ENCODE data around the gene STS. TPM values are rescaled to one million over a fixed set of nuclear protein-coding genes. Genes with fewer than 3 reads are reported as not detected.

STS gene
- total RNA-seq, 1 donor from 2014 or later, result 3.9 TPM

DNA sequence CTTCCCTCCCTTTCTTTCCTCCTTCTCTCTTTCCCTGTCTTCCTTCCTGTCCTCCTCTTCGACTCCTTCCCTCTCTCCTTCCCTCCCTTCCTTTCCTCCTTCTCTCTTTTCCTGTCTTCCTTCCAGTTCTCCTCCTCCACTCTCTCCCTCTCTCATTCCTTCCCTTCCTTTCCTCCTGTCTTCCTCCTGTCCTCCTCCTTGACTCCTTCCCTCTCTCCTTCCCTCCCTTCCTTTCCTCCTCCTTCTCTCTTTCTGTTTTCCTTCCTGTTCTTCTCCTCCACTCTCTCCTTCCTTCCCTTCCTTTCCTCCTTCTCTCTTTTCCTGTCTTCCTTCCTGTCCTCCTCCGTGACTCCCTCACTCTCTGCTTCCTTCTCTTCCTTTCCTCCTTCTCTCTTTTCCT lies 5.7 kb downstream of the STS start:
- Mint-ChIP-seq H3K9me3 (no peaks in the 10 kb centered on the region), H3K27ac (no peak overlapping the region), H3K27me3 (no peaks in the 10 kb centered on the region), H3K4me1 (no peaks in the 10 kb centered on the region), H3K4me3 (no peak overlapping the region), H3K36me3 (ENCODE audit: low read depth) (no peaks in the 10 kb centered on the region)
- ChIA-PET POLR2A (no interaction called here), CTCF (no interaction called here)
- TF ChIP-seq, protein P1, sequence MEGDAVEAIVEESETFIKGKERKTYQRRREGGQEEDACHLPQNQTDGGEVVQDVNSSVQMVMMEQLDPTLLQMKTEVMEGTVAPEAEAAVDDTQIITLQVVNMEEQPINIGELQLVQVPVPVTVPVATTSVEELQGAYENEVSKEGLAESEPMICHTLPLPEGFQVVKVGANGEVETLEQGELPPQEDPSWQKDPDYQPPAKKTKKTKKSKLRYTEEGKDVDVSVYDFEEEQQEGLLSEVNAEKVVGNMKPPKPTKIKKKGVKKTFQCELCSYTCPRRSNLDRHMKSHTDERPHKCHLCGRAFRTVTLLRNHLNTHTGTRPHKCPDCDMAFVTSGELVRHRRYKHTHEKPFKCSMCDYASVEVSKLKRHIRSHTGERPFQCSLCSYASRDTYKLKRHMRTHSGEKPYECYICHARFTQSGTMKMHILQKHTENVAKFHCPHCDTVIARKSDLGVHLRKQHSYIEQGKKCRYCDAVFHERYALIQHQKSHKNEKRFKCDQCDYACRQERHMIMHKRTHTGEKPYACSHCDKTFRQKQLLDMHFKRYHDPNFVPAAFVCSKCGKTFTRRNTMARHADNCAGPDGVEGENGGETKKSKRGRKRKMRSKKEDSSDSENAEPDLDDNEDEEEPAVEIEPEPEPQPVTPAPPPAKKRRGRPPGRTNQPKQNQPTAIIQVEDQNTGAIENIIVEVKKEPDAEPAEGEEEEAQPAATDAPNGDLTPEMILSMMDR (IDR thresholded peaks at IDR 0.05), result no peak
- DNase-seq, result no peak
- ATAC-seq (ENCODE audit: low read depth), result no peak
- intact Hi-C loops (cut with micrococcal nuclease), result no loop called here

DNA sequence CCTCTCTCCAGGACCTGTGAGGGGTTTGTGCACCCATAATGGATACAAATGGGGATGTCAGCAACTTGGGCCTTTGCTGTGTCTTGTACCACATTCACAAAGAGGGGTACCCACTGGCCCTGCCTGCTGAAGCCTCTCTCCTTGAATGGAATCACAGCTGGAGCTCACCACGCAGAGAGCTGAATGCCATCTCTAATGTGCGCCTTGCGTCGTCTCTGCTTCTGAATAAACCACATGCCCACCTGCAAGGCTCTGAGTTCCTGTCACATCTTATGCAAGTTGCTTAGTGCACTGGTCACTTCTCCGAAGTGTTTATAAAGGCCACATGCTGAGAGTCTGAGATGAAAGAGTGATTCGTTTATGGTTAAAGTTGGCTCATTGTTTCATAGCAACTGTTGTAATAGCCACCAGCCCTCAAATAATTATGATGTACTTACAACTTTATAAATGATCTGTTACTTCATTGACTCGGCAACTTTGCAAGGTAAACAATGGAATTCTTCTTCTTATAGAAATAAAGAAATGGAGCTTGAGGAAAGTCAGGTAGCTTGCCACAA lies 6.6 kb downstream of the STS start:
- Mint-ChIP-seq H3K4me3 (no peak overlapping the region), H3K9me3 (no peaks in the 10 kb centered on the region), H3K27me3 (no peaks in the 10 kb centered on the region), H3K27ac (no peak overlapping the region), H3K4me1 (no peaks in the 10 kb centered on the region), H3K36me3 (ENCODE audit: low read depth) (peaks cover 1% of the 10 kb centered on the region)
- ChIA-PET CTCF (no interaction called here), POLR2A (no interaction called here)
- TF ChIP-seq, protein P1 (IDR thresholded peaks at IDR 0.05), result no peak
- no peak for ATAC-seq (ENCODE audit: low read depth)
- no peak for DNase-seq
- intact Hi-C loops (cut with micrococcal nuclease), result no loop called here

DNA sequence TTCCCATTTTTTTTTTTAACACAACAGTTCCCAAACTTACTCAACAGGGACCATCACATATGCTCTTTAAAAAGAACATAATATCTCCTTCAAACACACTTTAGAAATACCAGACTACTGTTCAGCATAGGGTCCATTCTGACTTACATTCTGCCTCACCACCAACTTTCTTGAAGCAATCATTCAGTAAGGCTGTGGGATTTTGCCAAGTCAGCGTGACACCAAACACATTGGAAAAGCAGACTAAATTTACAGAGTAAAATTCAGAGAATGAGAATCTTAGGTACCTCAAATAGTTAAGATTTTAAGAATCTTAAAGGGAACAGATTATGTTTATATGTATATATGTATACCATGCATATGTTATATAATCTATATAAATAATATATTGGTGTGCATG lies 7.7 kb downstream of the STS start:
- no peaks in the 10 kb centered on the region for H3K9me3 Mint-ChIP-seq
- no peaks in the 10 kb centered on the region for H3K27me3 Mint-ChIP-seq
- TF ChIP-seq, protein P1 (IDR thresholded peaks at IDR 0.05), result no peak
- no peak for DNase-seq
- no peak for ATAC-seq (ENCODE audit: low read depth)
- intact Hi-C loops (cut with micrococcal nuclease), result no loop called here
- peaks cover 1% of the 10 kb centered on the region for H3K36me3 Mint-ChIP-seq (ENCODE audit: low read depth)
- no peak overlapping the region for H3K27ac Mint-ChIP-seq
- ChIA-PET CTCF (no interaction called here), POLR2A (no interaction called here)
- H3K4me1 Mint-ChIP-seq, result no peaks in the 10 kb centered on the region
- no peak overlapping the region for H3K4me3 Mint-ChIP-seq

DNA sequence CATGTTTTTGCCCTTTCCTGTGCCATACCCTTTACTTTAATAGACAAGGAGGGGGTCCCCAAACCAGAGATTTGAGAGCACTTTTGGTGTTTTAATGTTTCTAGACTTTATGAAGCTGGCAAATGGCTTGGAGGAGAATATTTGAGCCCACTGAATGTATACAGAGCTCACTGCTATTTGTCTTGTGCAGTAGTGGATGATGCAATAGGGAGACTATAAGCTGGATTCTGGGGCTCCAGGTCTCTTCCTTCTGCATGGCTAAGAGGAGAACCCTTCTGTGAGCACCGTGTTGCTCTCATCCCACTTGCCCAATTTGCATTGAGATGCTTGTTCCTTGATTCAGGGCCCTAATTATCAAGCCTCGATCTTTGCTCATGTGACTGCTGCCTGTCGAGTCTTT lies 9.4 kb downstream of the STS start:
- POLR2A ChIA-PET, result no interaction called here
- TF ChIP-seq, protein P1 (IDR thresholded peaks at IDR 0.05), result no peak
- Mint-ChIP-seq H3K36me3 (ENCODE audit: low read depth) (peaks cover 1% of the 10 kb centered on the region), H3K4me3 (no peak overlapping the region), H3K27ac (no peak overlapping the region), H3K9me3 (no peaks in the 10 kb centered on the region), H3K27me3 (no peaks in the 10 kb centered on the region), H3K4me1 (no peaks in the 10 kb centered on the region)
- ATAC-seq (ENCODE audit: low read depth) (no peak), DNase-seq (no peak)
- CTCF ChIA-PET, result no interaction called here
- intact Hi-C loops (cut with micrococcal nuclease), result no loop called here

DNA sequence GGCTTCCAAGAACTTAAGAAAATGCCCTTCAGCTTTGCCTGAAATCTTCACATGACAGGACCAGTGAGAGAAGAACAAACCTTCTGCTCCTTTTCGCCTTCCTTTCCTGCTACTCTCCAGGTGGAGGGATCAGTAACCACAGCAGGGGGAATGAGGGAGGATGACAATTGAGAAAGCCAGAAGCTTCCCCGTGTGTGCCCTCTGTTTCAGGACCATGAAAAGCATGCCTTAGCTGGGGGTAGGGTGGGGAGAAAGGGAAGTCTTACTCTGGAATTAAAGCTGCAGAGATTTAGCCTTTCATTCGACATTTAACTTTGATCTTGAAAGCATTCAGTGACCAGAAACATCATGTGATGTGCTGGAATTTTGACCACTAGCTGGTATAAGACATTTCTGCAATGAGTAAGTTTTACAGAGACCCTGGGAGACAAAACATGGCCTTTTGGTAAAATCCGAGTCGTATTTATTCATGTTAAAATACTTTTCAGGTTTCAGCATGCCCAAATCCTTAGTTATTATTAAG lies 11.0 kb downstream of the STS start:
- H3K4me3 Mint-ChIP-seq, result no peak overlapping the region
- DNase-seq (no peak), ATAC-seq (ENCODE audit: low read depth) (no peak)
- POLR2A ChIA-PET, result no interaction called here
- H3K27me3 Mint-ChIP-seq, result no peaks in the 10 kb centered on the region
- H3K27ac Mint-ChIP-seq, result no peak overlapping the region
- H3K4me1 Mint-ChIP-seq, result no peaks in the 10 kb centered on the region
- TF ChIP-seq, protein P1 (IDR thresholded peaks at IDR 0.05), result no peak
- intact Hi-C loops (cut with micrococcal nuclease), result no loop called here
- H3K9me3 Mint-ChIP-seq, result no peaks in the 10 kb centered on the region
- CTCF ChIA-PET, result no interaction called here
- H3K36me3 Mint-ChIP-seq (ENCODE audit: low read depth), result peaks cover 1% of the 10 kb centered on the region

Measured in activated B cell treated with CpG ODN at 0.5 μM for 24 hours (primary cell).